Thymus (tissue), 11 donors: Measurements from ENCODE around the gene IGF2BP2. TPM values are rescaled to one million over a fixed set of nuclear protein-coding genes. Genes with fewer than 3 reads are reported as not detected.
"Not testable (repeated sequence)": the region's sequence is repeated elsewhere in the genome, so short reads cannot be mapped to it uniquely, and the experiment has no call there.

Source experiments
- DNase-seq, 9 donors: peaks; one replicate each; pipeline ENCODE4 v3.0.0-alpha.2; 2013; ENCODE audit warnings: low spot score in 9 of 9, low read depth in 6 of 9, missing footprints in 1 of 9
- H3K27ac ChIP-seq, 2 donors: one replicate each; pipeline ENCODE4 v1.5.1; 2013; ENCODE audit warnings: control low read depth in 1 of 2, low read depth in 1 of 2, low read length in 1 of 2, mild to moderate bottlenecking in 1 of 2, moderate library complexity in 1 of 2
- H3K27me3 ChIP-seq, 2 donors: one replicate each; pipeline ENCODE4 v1.5.1; 2013; ENCODE audit warnings: low read length in 1 of 2; ENCODE audit not compliant: control insufficient read depth in 2 of 2, insufficient read depth in 1 of 2
- H3K36me3 ChIP-seq, 2 donors: one replicate each; pipeline ENCODE4 v1.5.1; 2013; ENCODE audit warnings: low read length in 1 of 2, mild to moderate bottlenecking in 1 of 2, moderate library complexity in 1 of 2; ENCODE audit not compliant: control insufficient read depth in 2 of 2, insufficient read depth in 2 of 2
- H3K4me1 ChIP-seq, 2 donors: one replicate each; pipeline ENCODE4 v1.5.1; 2013; ENCODE audit warnings: low read length in 2 of 2; ENCODE audit not compliant: control insufficient read depth in 2 of 2, insufficient read depth in 2 of 2
- H3K4me3 ChIP-seq, 2 donors: one replicate each; pipeline ENCODE4 v1.5.1; 2013; ENCODE audit warnings: low read length in 2 of 2, control low read depth in 1 of 2, mild to moderate bottlenecking in 1 of 2
- H3K9me3 ChIP-seq, 2 donors: one replicate each; pipeline ENCODE4 v1.5.1; 2013; ENCODE audit warnings: low read length in 1 of 2, mild to moderate bottlenecking in 1 of 2; ENCODE audit not compliant: control insufficient read depth in 2 of 2, insufficient read depth in 1 of 2
- WGBS: extraction: QIAGEN DNeasy Blood & Tissue Kit; methylation state at CpG from one replicate; pipeline ENCODE4 v1.1.7; 2013; 5-methylcytosine and 5-hydroxymethylcytosine counted together
- polyA plus RNA-seq: library from polyadenylated mRNA; stranded (reverse); fragments of 200-250 nt; gene quantifications from one replicate; pipeline ENCODE4 v1.2.3, GENCODE V29; 2013
- total RNA-seq: library from RNA; stranded (reverse); fragments of 120-200 nt; gene quantifications from one replicate; pipeline ENCODE4 v1.2.4, GENCODE V29; 2013
- donor health status: healthy.

Gene IGF2BP2
- total and polyA plus RNA-seq, 2 donors = 2.0 to 12.1 TPM

DNA sequence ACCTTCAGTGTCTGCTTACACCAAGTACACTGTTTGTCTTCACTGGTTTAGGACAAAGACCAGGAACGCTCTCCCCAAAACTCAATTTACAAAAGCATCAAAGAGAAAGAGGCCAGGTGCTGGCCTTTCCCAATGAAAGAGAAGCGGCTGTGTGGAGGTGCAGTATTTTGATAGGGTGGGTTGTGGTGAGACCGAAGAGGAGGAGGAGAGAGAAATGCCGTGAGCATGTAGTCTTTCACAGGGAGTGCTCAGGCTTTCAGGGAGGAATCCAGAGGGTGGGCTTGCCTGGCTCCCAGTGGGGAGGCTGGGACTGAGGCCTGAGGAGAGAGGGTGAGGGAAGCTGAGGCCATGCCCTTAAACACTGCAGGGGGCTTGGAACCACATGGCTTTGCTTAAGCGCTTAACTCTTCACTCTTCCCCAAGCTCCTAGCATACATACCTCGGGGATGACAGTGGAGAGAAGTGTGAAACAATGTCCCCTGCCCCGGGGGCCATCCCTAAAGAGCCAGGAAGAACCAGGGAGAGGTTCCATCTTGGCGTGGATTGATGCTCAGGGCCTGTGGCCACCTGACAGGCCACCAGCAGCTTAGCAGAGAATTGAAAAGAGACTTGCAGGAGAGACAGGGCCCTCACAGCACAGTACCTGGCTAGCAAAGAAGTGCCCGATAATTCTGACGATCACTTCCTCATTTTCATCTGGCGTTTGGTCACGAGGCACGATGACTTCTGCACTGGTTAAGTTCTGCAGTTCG, 178.3 kb downstream of the IGF2BP2 start:
- Histone ChIP-seq H3K27ac (no peak overlapping the region), H3K9me3 (no peaks in the 10 kb centered on the region), H3K4me3 (no peak overlapping the region), H3K36me3 (peaks cover 0 to 12% of the 10 kb centered on the region in 2 donors), H3K27me3 (no peaks in the 10 kb centered on the region), H3K4me1 (peaks cover 0 to 6% of the 10 kb centered on the region in 2 donors)
- no peak for DNase-seq
- WGBS = 68% methylated on average over 14 of the region's 14 CpGs

DNA sequence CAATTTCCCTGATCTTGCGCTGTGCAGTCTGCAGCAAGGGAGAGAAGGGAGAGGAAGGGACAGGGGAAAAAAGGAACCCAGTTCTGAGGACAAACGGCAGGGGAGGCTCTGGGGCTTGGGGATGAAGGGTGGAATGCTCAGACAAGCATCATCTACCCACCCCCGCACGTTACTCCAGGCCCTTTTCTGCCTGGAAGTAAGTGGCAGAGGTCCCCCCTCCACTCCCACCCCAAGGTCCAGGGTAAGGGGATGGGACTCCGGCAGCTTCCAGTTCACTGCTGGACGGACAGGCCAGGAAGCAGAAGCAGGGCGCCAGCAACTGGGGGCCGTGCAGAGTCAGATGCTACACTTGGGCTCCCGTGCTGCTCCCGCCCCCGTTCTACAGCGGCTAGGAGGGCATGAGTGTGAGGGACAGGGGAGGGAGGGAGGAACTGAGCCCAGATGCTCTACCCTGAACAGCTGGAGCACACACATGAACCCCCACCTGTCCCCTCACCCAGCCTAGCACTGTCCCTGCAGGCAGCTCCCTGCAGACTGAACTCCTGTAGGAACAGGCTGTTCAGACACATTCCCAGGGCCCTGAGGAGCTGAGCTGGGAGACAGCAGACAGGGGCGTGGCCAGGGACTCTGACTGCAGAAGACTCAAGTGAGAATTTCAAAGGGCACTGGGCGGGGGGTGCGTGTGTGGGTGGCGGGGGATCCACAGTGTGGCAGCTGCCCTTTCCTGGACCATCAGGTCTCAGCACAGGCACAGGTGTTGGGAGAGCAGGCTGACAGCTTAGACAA, 179.1 kb downstream of the IGF2BP2 start:
- no peak overlapping the region for H3K27ac ChIP-seq
- peaks cover 0 to 6% of the 10 kb centered on the region in 2 donors for H3K4me1 ChIP-seq
- H3K9me3 ChIP-seq = no peaks in the 10 kb centered on the region
- 77% methylated on average over 16 of the region's 16 CpGs for WGBS
- no peaks in the 10 kb centered on the region for H3K27me3 ChIP-seq
- H3K4me3 ChIP-seq = no peak overlapping the region
- DNase-seq = no peak
- H3K36me3 ChIP-seq = peaks cover 0 to 12% of the 10 kb centered on the region in 2 donors

DNA sequence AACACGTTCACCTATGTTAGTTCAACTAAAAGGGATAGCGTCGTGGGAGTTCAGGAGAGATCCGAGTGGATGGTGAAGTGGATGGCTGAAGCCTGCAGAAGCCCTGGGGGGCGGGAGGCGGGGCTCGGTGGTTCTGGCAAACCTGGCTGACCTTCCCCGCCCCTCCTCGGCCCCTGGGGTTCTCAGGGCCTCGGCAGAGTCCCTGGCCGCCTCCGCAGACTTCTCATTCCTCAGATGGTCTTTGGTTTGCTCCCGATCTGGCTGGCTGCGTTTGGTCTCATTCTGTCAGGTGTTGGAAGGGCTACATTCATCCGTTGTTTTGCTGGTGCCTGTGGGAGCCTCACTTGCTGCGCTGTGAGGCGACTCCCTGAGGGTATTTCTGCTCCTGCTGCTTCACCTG, 179.7 kb downstream of the IGF2BP2 start:
- DNase-seq = not testable (repeated sequence)
- WGBS = 95% methylated on average over 17 of the region's 17 CpGs
- peaks cover 0 to 12% of the 10 kb centered on the region in 2 donors for H3K36me3 ChIP-seq

DNA sequence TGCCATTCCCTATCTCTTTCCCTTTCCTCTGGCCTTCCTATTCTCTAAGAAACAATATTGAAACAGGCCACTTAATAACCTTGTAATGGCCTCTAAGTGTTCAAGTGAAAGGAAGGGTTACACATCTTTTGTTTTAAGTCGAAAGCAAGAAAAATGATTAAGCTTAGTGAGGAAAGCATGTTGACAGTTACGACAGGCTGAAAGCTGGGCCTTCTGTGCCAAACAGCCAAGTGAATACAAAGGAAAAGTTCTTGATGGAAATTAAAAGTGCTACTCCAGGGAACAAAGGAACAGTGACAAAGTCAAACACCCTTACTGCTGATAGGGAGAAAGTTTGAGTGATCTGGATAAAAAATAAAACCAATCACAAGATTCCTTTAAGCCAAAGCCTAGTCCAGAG, 184.5 kb downstream of the IGF2BP2 start:
- H3K9me3 ChIP-seq = no peaks in the 10 kb centered on the region
- no peak overlapping the region for H3K27ac ChIP-seq
- DNase-seq = no peak
- no peaks in the 10 kb centered on the region for H3K36me3 ChIP-seq
- no peaks in the 10 kb centered on the region for H3K27me3 ChIP-seq
- 94% methylated on average over 2 of the region's 2 CpGs for WGBS
- H3K4me1 ChIP-seq = no peaks in the 10 kb centered on the region
- no peak overlapping the region for H3K4me3 ChIP-seq

More for the DNA sequence above, 179.7 kb downstream of the IGF2BP2 start:
- not testable (repeated sequence) for H3K27ac ChIP-seq, H3K4me3 ChIP-seq, H3K9me3 ChIP-seq, H3K27me3 ChIP-seq, H3K4me1 ChIP-seq

DNA sequence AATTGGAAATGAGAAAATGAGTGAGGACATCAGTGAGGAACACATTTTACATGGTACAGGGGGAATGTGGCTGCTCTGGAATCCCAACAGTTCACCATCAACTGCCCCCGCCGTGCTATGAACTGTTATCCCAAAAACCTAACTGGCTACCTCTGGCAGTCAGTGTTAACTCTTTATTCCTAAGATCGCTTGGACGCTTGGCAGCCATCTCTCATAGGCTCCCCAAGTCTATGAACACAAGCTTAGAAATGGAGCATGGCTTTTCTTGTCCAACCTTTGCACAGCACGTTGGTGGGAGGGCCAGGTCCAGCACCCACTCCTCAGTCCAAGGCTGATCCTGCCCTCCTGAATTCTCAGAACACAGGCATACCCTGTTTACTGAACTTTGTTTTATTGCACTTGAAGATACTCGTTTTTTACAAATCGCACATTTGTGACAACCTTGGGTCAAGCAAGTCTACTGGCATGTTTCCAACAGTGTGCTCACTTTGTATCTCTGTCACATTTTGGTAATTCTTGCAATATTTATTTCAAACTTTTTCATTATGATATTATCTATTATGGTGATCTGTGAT, 185.1 kb downstream of the IGF2BP2 start:
- 87% methylated on average over 7 of the region's 7 CpGs for WGBS
- H3K9me3 ChIP-seq = no peaks in the 10 kb centered on the region
- H3K4me3 ChIP-seq = no peak overlapping the region
- no peaks in the 10 kb centered on the region for H3K27me3 ChIP-seq
- H3K36me3 ChIP-seq = no peaks in the 10 kb centered on the region
- no peaks in the 10 kb centered on the region for H3K4me1 ChIP-seq
- DNase-seq = no peak
- no peak overlapping the region for H3K27ac ChIP-seq

DNA sequence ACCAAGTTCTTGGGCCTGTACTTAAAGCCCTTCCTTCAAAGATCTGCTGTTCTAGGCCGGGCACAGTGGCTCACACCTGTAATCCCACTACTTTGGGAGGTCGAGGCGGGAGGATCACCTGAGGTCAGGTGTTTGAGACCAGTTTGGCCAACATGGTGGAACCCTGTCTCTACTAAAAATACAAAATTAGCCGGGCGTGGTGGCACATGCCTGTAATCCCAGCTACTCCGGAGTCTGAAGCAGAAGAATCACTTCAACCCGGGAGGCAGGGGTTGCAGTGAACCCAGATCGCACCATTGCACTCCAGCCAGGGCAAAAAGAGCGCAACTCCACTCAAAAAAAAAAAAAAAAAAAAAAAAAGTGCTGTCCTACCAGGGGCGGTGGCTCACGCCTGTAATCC, 186.2 kb downstream of the IGF2BP2 start:
- H3K36me3 ChIP-seq = not testable (repeated sequence)

DNA sequence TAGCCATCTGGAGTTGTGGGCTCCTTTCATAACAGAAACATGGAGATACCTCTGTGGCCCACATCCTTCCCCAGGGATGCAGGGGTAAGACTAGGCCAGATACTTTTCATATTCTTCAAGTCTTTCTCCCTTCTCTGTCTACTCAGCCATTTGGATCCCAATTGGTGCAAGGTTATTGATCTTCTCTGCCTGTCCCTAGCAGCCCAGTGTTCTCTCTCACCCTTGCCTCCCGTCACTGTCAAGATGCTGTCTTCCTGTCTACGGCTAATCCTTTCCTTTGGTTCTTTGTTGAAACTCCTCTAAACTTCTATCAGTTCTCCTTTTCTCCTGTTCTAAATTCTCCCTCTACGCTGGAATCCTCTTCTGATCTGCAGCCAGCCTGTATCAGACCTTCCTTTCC, 187.5 kb downstream of the IGF2BP2 start:
- Histone ChIP-seq H3K36me3 (no peaks in the 10 kb centered on the region), H3K9me3 (no peaks in the 10 kb centered on the region), H3K27me3 (no peaks in the 10 kb centered on the region), H3K4me3 (no peak overlapping the region), H3K4me1 (no peaks in the 10 kb centered on the region), H3K27ac (no peak overlapping the region)
- 95% methylated on average over 3 of the region's 3 CpGs for WGBS
- no peak for DNase-seq

More for the DNA sequence above, 186.2 kb downstream of the IGF2BP2 start:
- DNase-seq, H3K9me3 ChIP-seq, H3K27me3 ChIP-seq, H3K27ac ChIP-seq, H3K4me3 ChIP-seq, H3K4me1 ChIP-seq: not testable (repeated sequence)
- 96% methylated on average over 11 of the region's 11 CpGs for WGBS

DNA sequence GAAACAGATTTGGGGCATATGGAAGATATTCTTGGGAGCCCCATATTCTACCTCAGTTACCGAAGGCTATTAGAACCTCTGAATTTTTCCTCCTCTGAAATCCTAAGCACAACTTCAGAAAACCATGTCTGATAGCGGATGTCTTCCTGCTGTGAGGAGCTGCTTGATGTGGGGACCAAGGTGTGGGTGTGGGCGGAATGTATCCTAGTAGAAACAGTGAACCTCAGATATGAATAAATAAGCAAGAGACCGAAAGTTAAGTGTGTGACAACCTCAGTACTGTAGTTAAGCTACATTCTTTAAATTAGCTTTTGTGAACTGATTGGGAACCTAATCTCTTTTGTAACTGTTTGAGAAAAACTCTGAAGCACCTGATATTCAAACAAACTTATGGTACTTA, 191.8 kb downstream of the IGF2BP2 start:
- H3K4me1 ChIP-seq = no peaks in the 10 kb centered on the region
- no peaks in the 10 kb centered on the region for H3K27me3 ChIP-seq
- no peak overlapping the region for H3K4me3 ChIP-seq
- 41% methylated on average over 4 of the region's 4 CpGs for WGBS
- DNase-seq = no peak
- no peaks in the 10 kb centered on the region for H3K9me3 ChIP-seq
- H3K27ac ChIP-seq = no peak overlapping the region
- peaks cover 25 to 30% of the 10 kb centered on the region in 2 donors for H3K36me3 ChIP-seq
